K562 (cell line): ENCODE measurements around the gene SLA2.

ENCODE experiments used
- ADNP ChIP-seq: fragments of 200-800 bp; sonication (Bioruptor generic); IDR thresholded peaks from 2 replicates; pipeline ENCODE4 v1.6.1; 2016; ENCODE audit warnings: missing genetic modification characterization, missing compliant biosample characterization
- CHD4 ChIP-seq: fragments of 200-600 bp; sonication (generic); IDR thresholded peaks from 3 replicates; pipeline ENCODE4 v1.6.1; 2012; ENCODE audit warnings: low read depth, mild to moderate bottlenecking, mixed read lengths, low read length, inconsistent platforms; ENCODE audit not compliant: insufficient read depth, insufficient replicate concordance, poor library complexity, severe bottlenecking
- MXI1 ChIP-seq: IDR thresholded peaks from 2 replicates; pipeline ENCODE4 v1.6.1; 2011; ENCODE audit warnings: low read depth, mild to moderate bottlenecking, improper control_type of control experiment, low read length
- SAFB ChIP-seq: fragments of 200-400 bp; formaldehyde crosslinking; IDR thresholded peaks from 2 replicates; pipeline ENCODE4 v1.6.1; 2017; ENCODE audit warnings: low read depth, low read length, borderline replicate concordance
- TEAD1 ChIP-seq, 2 experiments: fragments of 450-650 bp in 1 of 2; sonication (generic) in 1 of 2; formaldehyde crosslinking; IDR thresholded peaks; 2 replicates each; pipeline versions ENCODE4 v1.4.0 to v1.8.0; 2020 to 2022; ENCODE audit warnings: mild to moderate bottlenecking in 2 of 2, missing genetic modification reagents in 1 of 2

- TF ChIP-seq ADNP (tag) (no peak), SAFB (no peak), MXI1 (no peak), TEAD1 (CRISPR knock-in tag; IDR thresholded peaks at IDR 0.05) (no peak), CHD4 (no peak)
These were observed 11.7 kb downstream of the SLA2 start for GRCh38 chr20:36634342-36634741.
